ENCODE data around the gene ABCC12.

DNA sequence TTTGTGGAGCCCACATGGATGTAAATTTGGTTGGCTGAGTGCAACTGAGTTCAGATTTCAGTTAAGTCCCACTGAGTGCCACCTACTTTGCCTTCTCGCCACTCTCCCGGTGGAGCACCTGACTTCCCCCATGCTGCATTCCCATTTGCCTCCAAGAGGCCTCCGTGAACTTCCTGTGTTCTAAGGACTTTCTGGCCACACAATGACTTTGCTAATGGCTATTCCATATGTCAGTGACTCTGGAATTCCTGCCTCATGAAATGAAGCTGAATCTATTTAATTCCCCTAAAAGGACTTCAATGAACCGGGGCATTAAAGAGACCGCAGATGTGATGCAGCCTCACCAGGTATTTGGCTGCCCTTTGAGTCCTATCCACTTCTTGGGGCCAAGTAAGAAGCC, 29.9 kb downstream of the ABCC12 start:
- TF ChIP-seq, protein P1, sequence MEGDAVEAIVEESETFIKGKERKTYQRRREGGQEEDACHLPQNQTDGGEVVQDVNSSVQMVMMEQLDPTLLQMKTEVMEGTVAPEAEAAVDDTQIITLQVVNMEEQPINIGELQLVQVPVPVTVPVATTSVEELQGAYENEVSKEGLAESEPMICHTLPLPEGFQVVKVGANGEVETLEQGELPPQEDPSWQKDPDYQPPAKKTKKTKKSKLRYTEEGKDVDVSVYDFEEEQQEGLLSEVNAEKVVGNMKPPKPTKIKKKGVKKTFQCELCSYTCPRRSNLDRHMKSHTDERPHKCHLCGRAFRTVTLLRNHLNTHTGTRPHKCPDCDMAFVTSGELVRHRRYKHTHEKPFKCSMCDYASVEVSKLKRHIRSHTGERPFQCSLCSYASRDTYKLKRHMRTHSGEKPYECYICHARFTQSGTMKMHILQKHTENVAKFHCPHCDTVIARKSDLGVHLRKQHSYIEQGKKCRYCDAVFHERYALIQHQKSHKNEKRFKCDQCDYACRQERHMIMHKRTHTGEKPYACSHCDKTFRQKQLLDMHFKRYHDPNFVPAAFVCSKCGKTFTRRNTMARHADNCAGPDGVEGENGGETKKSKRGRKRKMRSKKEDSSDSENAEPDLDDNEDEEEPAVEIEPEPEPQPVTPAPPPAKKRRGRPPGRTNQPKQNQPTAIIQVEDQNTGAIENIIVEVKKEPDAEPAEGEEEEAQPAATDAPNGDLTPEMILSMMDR (IDR thresholded peaks at IDR 0.05; ENCODE audit: poor library complexity, severe bottlenecking) = no peak
- no peak for TF ChIP-seq EZH2 (IDR thresholded peaks at IDR 0.05; ENCODE audit: borderline replicate concordance, insufficient read depth, low read length, poor library complexity, severe bottlenecking)
- TF ChIP-seq RAD21 (conservative IDR thresholded peaks at IDR 0.05) = no peak
- no peak for TF ChIP-seq TAF1 (IDR thresholded peaks at IDR 0.05; ENCODE audit: low read depth)
- TF ChIP-seq EP300 (conservative IDR thresholded peaks at IDR 0.05; ENCODE audit: poor library complexity, severe bottlenecking) = no peak
- TF ChIP-seq POLR2AphosphoS5 (IDR thresholded peaks at IDR 0.05) = no peak
- TF ChIP-seq MXI1 (conservative IDR thresholded peaks at IDR 0.05; ENCODE audit: poor library complexity, severe bottlenecking) = no peak

All from neural cell (in vitro differentiated cells).